Motor neuron (in vitro differentiated cells): Measurements from ENCODE around the gene ELP4. TPM values are rescaled to one million over a fixed set of nuclear protein-coding genes. Genes with fewer than 3 reads are reported as not detected.
A peak's percentile ranks its signal among the peaks of the same experiment; 100 is the strongest.

ENCODE experiments used
- ATAC-seq, 8 experiments: fragments of 200-7000 bp; cut with Tn5 transposase; replicated peaks in 6 of 8; 2 replicates each; pipeline ENCODE4 v1.8.0; 2021; ENCODE audit warnings: mild to moderate bottlenecking in 8 of 8, moderate library complexity in 8 of 8
- H3K27ac ChIP-seq, 2 donors: fragments of 250-450 bp; sonication (Bioruptor Pico); 2 replicates each; pipeline ENCODE4 v1.9.0; 2021; ENCODE audit warnings: antibody characterized with exemption in 2 of 2, mild to moderate bottlenecking in 2 of 2, moderate library complexity in 1 of 2
- H3K4me1 ChIP-seq, 2 donors: fragments of 250-450 bp; sonication (Bioruptor Pico); replicated peaks in 1 of 2; 2 replicates each; pipeline ENCODE4 v1.6.1; 2021; ENCODE audit warnings: antibody characterized with exemption in 2 of 2, mild to moderate bottlenecking in 2 of 2, moderate library complexity in 1 of 2
- H3K4me3 ChIP-seq, 5 donors: fragments of 250-450 bp; sonication (Bioruptor Pico); 2 replicates each; pipeline ENCODE4 v1.9.0; 2021; ENCODE audit warnings: antibody characterized with exemption in 5 of 5, mild to moderate bottlenecking in 5 of 5, moderate library complexity in 4 of 5
- WGBS, 10 experiments: fragments of 450-650 bp; shearing (Covaris generic); methylation state at CpG; one replicate each; pipeline ENCODE4 v1.0.0; 2022; 5-methylcytosine and 5-hydroxymethylcytosine counted together
- in situ Hi-C, 9 experiments: fragments of 400-800 bp; cut with MboI; loops; one replicate each; pipeline ENCODE4 v1.15.0; 2021; ENCODE audit warnings: low sequenced_read_pairs in 9 of 9, low pct_unique_long_range_greater_than_20kb in 2 of 9; ENCODE audit not compliant: unreplicated experiment in 9 of 9
- total RNA-seq, 8 experiments: library from RNA; unstranded; fragments of 300-600 nt; gene quantifications; 2 replicates each; pipeline versions ENCODE4 v1.2.3 to v1.2.4, GENCODE V29; 2022

The ELP4 gene, protein sequence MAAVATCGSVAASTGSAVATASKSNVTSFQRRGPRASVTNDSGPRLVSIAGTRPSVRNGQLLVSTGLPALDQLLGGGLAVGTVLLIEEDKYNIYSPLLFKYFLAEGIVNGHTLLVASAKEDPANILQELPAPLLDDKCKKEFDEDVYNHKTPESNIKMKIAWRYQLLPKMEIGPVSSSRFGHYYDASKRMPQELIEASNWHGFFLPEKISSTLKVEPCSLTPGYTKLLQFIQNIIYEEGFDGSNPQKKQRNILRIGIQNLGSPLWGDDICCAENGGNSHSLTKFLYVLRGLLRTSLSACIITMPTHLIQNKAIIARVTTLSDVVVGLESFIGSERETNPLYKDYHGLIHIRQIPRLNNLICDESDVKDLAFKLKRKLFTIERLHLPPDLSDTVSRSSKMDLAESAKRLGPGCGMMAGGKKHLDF
- 10 to 100 TPM; 12.1 to 45.9 (median 28.9) TPM for total RNA-seq

DNA sequence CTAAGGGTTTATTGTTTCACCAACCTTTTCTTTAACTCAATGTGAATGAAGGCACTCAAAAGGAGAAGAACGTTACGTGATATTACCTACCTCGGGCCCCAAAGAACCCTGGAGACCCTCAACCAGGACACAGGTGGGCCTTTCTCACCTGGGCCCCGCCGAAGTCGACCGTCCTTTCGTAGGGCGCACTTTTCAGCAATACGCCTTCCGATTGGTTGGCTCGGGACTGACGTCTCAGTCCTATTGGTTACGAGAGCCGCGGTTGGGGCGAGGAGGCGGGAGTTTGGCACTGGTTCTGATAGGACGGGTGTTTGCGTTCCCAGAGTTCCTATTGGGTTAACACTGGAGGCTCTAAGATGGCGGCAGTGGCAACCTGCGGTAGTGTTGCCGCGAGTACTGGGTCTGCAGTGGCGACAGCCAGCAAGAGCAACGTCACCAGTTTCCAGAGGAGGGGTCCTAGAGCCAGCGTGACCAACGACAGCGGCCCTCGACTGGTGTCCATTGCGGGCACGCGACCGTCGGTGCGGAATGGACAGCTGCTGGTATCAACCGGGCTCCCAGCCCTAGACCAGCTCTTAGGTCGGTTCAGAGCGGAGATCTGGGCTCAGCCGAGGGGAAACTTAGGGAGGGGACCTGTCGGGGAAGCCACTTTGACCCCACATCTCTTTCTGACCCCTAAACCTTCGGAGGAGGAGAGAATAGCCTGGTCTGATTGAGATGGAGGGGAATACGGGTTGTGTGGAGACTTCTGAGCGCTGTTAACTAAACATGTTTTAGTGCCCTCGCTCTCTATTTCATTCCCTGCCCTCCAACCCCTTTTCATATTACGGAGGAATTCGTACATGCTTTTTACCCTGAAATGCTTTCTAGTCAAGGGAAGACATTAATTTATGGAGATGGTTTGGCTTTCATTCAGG lies at the start of gene ELP4, which contains the start of gene IMMP1L:
Gene ELP4, plus strand, starts transcription at position 339 of the 917 bp plus-strand sequence. Its CDS starts 18 bp downstream, at position 357.
Gene IMMP1L, minus strand, starts transcription at position 194 of the 917 bp plus-strand sequence. CDS start 46,346 bp downstream, outside the sequence.
- Histone ChIP-seq H3K4me1 (peaks cover 3 to 24% of the 10 kb centered on the region in 2 donors), H3K4me3 (peak within 1 kb of the TSS; percentile 55 to 83 (median 63)), H3K27ac (peak within 1 kb of the TSS; percentile 90 to 95)
- peak; percentile 98 to 99 (median 98) for ATAC-seq
- 0 to 1% (median 0%) methylated on average over 1 to 27 of the region's 47 CpGs; no CpG with 5 or more reads in 2 of the 10 experiments for WGBS, 10 experiments
- in situ Hi-C loops = no loop called here

DNA sequence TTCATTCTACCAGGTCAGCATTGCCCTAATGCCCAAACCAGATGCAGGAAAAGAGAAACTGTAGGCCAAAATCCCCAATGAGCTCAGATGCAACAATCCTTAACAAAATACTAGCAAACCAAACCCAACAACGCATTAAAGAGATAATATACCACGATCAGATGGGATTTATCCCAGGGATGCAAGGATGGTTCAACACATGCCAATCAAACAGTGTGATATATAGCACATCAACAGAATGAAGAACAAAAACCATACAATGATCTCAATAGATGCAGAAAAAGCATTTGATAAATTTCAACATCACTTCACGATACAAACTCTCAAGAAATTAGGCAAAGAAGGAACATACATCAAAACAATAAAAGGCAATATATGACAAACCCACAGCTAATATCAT lies 45.1 kb upstream of the ELP4 start:
- Histone ChIP-seq H3K4me3 (no peak overlapping the region), H3K27ac (no peak overlapping the region), H3K4me1 (no peaks in the 10 kb centered on the region)
- in situ Hi-C loops = no loop called here
- no peak for ATAC-seq
- WGBS, 10 experiments = 90 to 100% (median 95%) methylated on average over 2 to 3 of the region's 3 CpGs; no CpG with 5 or more reads in 2 of the 10 experiments

DNA sequence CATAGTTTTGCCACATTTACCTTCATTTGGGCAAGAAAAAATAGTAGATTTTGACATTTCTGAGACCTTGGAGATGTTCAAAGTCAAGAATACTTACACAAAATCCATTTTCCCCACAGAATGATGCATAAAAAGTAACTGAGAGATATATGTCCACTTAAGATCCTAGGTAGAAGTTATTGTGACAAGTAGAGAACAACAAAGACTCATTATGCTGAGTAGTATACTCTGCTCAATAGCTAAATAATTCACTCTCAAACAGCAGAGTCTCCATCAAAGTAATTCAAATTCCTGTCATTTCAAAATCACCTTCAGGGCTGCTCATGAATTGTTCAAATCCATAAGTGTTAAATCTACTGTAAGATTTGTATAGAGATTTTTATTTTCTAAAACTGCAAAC lies 35.5 kb upstream of the ELP4 start:
- in situ Hi-C loops = no loop called here
- H3K4me1 ChIP-seq = peaks cover 0 to 10% of the 10 kb centered on the region in 2 donors
- ATAC-seq = no peak
- no peak overlapping the region for H3K27ac ChIP-seq
- H3K4me3 ChIP-seq = no peak overlapping the region

DNA sequence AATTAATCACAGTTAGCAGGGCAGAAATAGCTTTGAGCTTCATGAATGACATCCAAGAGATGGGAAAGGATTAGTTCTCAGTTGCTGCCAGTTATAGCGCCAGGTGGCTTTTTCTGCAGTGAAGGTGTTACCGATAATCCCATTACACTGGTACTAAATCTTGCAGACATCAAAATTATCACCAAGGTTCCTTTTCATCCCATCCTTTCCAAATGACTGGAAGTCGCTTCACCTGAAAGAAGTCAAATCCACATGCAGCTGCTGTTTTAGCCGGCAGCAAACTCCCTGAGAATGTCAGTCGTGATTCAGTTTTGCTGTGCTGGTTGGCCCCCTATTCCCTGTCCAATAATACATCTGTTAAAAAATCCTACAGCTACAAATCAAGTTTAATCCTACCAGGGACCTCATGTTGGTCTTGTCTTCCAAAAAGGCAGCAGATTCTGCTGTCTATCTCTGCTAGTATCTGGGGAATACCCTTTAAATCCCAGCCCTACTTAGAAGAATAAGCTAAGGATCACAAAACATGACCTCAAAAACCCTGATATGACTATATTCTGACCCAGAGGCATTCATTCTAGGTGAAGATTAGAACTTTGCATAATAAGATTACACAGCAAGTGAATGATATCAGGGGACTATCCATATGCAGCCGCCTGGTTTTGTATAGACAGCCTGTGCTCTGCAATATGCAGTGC lies 31.9 kb upstream of the ELP4 start:
- WGBS, 10 experiments = 33 to 100% (median 89%) methylated on average over 1 to 5 of the region's 6 CpGs; no CpG with 5 or more reads in 1 of the 10 experiments
- in situ Hi-C loops = loop anchor here in 3 of 9 experiments (25.0 kb wide), 2 partner anchors 385 to 485 kb away; no protein-coding TSS in a partner anchor
- peak in 7 of 8 experiments; percentile 29 to 85 (median 43) for ATAC-seq
- Histone ChIP-seq H3K27ac (no peak overlapping the region), H3K4me1 (peaks cover 0 to 18% of the 10 kb centered on the region in 2 donors), H3K4me3 (no peak overlapping the region)

DNA sequence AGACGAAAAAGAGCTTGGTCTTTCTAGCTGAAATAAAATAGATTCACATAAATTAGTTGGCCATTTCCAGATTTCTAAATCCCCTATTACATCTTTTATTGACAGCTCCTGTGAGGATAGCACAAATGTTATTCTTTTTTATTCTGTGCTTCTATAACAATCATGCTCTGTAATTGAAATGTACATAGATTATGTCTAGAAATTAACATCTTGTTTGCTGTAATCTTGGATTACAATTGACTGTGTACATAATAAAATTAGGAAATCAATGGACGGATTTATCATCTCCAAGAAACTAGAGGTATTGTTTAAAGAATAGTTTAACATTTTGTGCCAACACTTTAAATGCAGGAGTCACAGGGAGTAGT lies 31.4 kb upstream of the ELP4 start:
- no peak overlapping the region for H3K4me3 ChIP-seq
- 0 to 83% (median 70%) methylated on average over 1 to 2 of the region's 2 CpGs; no CpG with 5 or more reads in 2 of the 10 experiments for WGBS, 10 experiments
- peaks cover 0 to 18% of the 10 kb centered on the region in 2 donors for H3K4me1 ChIP-seq
- no peak overlapping the region for H3K27ac ChIP-seq
- ATAC-seq = peak in 1 of 8 experiments; percentile 64
- in situ Hi-C loops = loop anchor here in 3 of 9 experiments (25.0 kb wide), 2 partner anchors 384 to 484 kb away; no protein-coding TSS in a partner anchor

DNA sequence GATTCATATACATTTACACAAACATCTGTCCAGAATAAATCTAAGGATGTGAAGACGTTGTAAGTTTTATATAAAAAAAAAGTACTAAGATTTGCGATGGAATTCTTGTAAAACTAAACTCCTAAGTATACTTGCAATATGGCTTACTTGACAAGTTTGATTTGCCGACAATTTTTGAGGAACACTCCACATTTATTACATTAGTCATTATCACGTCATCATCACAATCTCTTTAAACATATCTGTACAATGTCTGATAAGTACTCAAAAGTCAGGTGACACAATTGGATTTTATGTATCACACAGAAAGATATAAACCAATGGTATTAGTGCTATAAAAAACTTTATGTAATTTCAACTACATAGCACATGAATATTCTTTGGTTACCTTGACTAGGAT lies 30.5 kb upstream of the ELP4 start:
- 35 to 100% (median 92%) methylated on average over 1 to 4 of the region's 4 CpGs for WGBS, 10 experiments
- no peak for ATAC-seq
- peaks cover 0 to 18% of the 10 kb centered on the region in 2 donors for H3K4me1 ChIP-seq
- in situ Hi-C loops = loop anchor here in 3 of 9 experiments (25.0 kb wide), 2 partner anchors 383 to 483 kb away; no protein-coding TSS in a partner anchor
- no peak overlapping the region for H3K4me3 ChIP-seq
- no peak overlapping the region for H3K27ac ChIP-seq

DNA sequence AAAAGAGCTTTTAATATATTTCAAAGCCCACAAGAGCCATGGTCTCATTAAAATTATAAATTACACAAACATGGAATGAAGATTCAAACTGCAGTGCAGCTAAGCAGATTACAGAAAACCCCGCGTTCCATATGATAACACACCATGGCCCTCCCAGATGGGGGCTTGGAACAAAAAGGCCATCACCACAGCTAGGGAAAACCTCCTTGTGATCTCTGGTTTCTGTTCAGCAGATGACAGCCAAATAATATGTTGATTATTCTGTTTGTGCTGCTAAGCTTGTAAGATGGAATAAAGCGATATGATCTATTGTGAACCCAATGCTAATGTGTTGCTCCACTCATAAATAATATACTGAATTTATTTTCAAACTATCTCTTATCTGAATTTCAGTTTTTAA lies 28.6 kb upstream of the ELP4 start:
- ATAC-seq = peak in 3 of 8 experiments; percentile 15 to 67 (median 17)
- in situ Hi-C loops = loop anchor here in 3 of 9 experiments (25.0 kb wide), 2 partner anchors 381 to 481 kb away; no protein-coding TSS in a partner anchor
- Histone ChIP-seq H3K27ac (no peak overlapping the region), H3K4me1 (peaks cover 0 to 18% of the 10 kb centered on the region in 2 donors), H3K4me3 (no peak overlapping the region)
- WGBS, 10 experiments = 0 to 100% (median 80%) methylated on average over 1 to 3 of the region's 3 CpGs; no CpG with 5 or more reads in 1 of the 10 experiments

DNA sequence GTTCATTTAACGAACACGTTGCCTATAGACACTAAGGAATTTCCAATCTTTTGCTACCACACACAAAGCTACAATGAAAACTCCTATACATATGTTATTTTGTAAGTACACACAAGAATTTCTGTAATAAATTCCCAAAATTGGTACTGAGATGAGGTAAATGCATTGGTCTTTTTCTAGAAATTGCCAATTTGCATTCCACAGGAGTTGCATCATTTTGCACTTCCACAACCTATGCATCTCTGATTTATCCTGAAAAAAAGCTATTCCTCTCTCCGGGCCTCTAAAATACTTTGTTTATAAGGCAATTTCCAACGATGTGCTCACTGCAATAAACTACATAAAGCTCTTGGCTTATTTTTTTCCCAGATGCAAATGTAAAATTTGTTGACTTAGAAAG lies 25.1 kb upstream of the ELP4 start:
- Histone ChIP-seq H3K4me3 (no peak overlapping the region), H3K4me1 (peaks cover 0 to 8% of the 10 kb centered on the region in 2 donors), H3K27ac (no peak overlapping the region)
- in situ Hi-C loops = loop anchor here in 3 of 9 experiments (25.0 kb wide), 2 partner anchors 378 to 478 kb away; no protein-coding TSS in a partner anchor
- ATAC-seq = no peak
- 38 to 93% (median 76%) methylated on average over 1 to 4 of the region's 4 CpGs for WGBS, 10 experiments

DNA sequence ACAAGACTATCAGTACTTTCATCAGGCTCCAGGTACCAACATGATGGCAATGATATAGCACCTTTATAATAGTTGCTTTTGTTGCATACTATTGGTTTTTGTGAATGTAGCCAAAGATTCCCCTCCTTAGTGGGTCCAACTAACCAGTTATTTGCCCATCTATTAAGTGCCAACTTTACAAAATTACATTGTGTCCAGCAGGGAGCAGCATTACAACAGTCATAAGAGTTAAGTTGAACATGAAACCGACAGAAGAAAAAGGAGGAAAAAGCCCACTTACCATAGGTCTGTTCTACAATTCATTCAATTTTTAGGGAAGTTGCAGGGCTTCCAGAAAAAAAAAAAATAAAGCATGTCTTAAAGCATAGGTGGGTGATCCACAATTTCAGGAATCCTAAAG lies 21.7 kb upstream of the ELP4 start:
- H3K4me3 ChIP-seq = no peak overlapping the region
- no peaks in the 10 kb centered on the region for H3K4me1 ChIP-seq
- 0 to 64% (median 20%) methylated on average over 1 of the region's 1 CpG; no CpG with 5 or more reads in 5 of the 10 experiments for WGBS, 10 experiments
- H3K27ac ChIP-seq = no peak overlapping the region
- in situ Hi-C loops = loop anchor here in 3 of 9 experiments (25.0 kb wide), 2 partner anchors 374 to 474 kb away; no protein-coding TSS in a partner anchor
- peak in 3 of 8 experiments; percentile 26 to 38 (median 37) for ATAC-seq

DNA sequence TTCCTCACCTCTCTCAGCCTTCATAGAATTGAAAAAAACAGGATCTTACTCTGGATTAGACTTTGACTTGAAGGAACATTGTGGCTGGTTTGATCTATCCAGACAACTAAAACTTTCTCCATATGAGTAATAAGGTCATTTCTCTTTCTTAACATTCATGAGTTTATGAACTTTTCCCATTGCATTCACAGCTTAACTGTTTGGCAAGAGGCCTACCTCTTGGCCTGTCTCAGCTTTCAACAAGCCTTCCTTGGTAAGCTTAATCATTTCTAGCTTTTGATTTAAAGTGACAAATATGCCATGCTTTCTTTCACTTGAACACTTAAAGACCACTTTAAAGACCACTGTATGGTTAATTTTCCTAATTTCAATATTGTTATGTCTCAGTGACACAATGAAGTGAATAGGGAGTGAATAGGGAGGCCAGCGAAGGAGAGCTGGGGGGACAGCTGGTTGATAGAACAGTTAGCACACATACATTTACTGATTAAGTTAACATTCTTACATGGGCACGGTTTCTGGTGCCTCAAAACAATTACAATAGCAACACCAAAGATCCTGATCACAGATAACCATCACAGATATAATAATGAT lies 17.1 kb upstream of the ELP4 start:
- WGBS, 10 experiments = 67 to 100% (median 94%) methylated on average over 1 to 2 of the region's 2 CpGs; no CpG with 5 or more reads in 1 of the 10 experiments
- no peak for ATAC-seq
- Histone ChIP-seq H3K4me1 (no peaks in the 10 kb centered on the region), H3K27ac (no peak overlapping the region), H3K4me3 (no peak overlapping the region)
- in situ Hi-C loops = loop anchor here in 3 of 9 experiments (10.0 to 25.0 kb wide), 3 partner anchors 370 to 470 kb away; no protein-coding TSS in a partner anchor

DNA sequence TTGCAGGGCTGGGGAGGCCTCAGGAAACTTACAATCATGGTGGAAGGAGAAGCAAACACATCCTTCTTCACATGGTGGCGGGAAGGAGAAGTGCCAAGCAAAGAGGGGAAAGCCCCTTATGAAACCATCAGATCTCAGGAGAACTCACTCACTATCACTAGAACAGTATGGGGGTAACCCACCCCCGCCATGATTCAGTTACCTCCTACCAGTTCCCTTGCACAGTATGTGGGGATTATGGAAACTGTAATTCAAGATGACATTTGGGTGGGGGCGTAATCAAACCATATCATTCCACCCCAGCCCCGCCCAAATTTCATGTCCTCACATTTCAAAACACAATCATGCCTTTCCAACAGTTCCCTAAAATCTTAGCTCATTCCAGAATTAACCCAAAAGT lies 16.3 kb upstream of the ELP4 start:
- H3K4me3 ChIP-seq = no peak overlapping the region
- H3K4me1 ChIP-seq = no peaks in the 10 kb centered on the region
- WGBS, 10 experiments = 33 to 100% (median 100%) methylated on average over 1 to 3 of the region's 4 CpGs; no CpG with 5 or more reads in 1 of the 10 experiments
- no peak overlapping the region for H3K27ac ChIP-seq
- ATAC-seq = no peak
- in situ Hi-C loops = loop anchor here in 3 of 9 experiments (10.0 to 25.0 kb wide), 3 partner anchors 369 to 469 kb away; no protein-coding TSS in a partner anchor
